Astrocyte of the hippocampus (primary cell): ENCODE data around the gene DNAJC11.
"Not testable (repeated sequence)": the region's sequence is repeated elsewhere in the genome, so short reads cannot be mapped to it uniquely, and the experiment has no call there.

ENCODE experiments used
- DNase-seq: peaks from one replicate; pipeline ENCODE4 v3.0.0; 2011; ENCODE audit warnings: low read depth, low spot score

Gene DNAJC11

DNA sequence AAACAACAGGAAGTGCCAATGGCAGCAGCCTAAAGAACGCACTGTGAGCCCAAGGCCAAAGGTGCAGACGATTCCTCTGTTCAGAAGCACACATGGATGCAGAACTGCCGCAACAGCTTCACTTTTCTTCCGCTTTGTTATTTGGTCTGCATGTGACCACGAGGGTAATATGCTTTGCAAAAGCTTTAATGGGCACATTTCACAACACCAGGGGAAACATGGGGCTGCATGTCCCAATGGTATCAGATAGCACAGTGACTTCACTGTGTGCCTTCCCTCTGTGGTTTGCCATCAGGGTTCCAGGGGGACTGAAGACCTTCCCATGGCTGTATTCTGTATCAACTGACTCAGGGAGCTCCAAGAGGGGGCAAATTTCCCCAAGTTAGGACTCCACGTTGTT is 48.6 kb downstream of the DNAJC11 start:
- no peak for DNase-seq

DNA sequence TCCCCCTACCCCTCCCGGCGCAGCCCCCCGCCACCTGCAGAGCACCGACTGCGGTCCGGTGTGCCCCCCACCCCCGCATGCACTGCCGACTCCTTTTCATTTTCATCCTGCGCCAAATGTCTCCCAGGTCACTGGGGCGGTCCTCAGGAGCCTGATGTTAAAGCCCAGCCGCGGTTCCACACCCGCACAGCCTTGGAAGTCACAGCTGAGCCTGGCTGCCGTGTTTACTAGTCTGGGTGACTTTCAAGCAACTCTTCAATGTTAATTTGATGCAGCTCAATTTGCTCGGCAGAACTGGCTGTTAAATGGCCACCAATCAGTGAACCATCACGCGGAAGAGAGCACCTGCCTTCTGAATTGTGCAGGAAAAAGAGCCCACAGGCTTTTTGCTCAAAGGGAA is 49.7 kb downstream of the DNAJC11 start:
- no peak for DNase-seq

DNA sequence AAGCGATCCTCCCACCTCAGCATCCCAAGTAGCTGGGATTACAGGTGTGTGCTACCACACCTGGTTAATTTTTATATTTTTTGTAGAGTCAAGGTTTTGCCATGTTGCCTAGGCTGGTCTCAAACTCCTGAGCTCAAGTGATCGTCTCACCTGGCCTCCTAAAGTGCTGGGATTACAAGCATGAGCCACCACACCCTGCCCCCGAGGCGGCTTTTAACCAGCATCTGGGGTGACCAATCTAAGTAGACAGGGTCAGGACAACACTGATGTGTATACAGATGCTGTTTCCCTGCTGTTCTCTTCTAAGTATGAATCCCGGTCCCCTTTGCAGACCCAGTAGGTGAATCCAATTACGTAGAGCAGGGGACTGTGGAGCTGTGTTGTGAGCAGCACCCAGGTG is 53.1 kb downstream of the DNAJC11 start:
- no peak for DNase-seq

DNA sequence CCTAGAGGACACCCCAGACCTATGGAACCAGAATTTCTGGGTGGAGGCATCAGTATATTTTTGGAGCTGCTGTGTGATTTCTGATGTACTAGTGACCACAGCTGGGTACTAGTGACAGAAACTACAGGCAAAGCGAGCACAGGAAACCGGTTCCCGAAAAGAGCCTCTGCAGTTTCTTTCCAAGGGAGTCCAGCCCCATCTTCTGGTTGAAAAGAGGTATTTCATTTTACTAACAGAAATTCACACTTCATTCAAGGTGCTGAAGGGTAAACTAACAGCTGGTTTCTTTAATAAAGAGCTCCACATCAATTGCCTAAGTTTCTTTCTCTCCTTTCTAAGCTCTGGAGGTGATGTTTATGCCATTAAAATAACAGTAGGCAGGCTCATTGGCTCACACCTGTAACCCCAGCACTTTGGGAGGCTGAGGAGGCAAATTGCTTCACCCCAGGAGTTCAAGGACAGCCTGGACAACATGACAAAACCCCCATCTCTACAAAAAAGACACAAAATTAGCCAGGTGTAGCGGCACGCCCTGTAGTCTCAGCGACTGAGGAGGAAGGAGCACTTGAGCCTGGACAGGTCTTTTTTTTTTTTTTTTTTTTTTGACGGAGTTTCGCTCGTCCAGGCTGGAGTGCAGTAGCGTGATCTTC is 55.0 kb downstream of the DNAJC11 start:
- DNase-seq = peak; percentile 66

DNA sequence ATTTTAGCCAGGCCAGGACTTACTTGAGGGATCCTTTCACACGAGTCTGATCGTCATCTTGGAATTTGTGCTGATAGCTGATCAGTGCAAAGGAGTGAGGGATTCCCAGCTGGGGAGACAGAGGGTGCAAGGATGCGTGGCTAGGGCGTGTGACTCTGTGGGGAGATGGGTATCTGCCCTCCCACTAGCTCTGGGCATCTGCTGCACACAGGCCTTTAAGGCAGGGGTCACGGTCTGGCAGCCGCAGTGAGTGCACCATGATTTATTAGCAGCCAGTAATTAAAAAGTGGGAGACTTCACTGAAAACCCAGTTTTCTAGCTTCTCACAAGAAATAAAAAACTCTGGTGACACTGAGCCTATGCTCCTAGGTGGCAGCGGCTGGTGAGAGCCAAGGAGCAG is 56.6 kb downstream of the DNAJC11 start:
- DNase-seq = no peak

DNA sequence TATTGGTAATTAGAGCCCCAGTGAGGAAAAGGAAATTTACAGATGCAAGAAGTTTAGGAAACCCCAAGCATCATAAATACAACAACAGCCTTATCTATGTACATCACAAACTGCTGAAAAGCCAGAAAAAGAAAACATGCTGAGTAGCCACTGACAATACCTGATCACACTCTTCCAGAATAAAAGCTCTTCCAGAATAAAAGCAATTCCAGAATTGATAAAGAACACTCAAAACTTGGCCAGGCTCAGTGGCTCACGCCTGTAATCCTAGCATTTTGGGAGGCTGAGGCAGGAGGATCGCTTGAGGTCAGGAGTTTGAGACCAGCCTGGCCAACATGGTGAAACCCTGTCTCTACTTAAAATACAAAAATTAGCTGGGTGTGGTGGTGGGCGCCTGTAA is 60.7 kb downstream of the DNAJC11 start:
- not testable (repeated sequence) for DNase-seq

DNA sequence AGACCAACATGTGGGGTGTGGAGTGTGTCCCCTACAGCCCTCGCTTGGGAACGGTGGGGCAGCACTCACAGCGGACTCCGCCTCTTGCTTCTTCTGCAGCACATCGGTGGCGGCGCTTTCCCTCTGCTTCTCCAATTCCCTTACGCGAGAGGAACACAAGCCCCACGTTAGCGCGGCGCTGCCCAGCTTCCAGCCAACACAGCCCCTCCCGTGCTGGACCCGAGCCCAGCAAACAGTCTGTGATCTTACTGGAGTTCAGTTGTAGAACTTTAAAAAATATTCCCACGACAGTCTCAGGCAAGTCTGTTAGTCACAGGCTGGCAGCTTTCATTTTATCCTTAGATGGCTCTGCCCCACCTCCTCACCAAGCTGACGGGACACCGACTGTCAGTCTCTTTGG is 63.4 kb downstream of the DNAJC11 start:
- DNase-seq = peak; percentile 91

DNA sequence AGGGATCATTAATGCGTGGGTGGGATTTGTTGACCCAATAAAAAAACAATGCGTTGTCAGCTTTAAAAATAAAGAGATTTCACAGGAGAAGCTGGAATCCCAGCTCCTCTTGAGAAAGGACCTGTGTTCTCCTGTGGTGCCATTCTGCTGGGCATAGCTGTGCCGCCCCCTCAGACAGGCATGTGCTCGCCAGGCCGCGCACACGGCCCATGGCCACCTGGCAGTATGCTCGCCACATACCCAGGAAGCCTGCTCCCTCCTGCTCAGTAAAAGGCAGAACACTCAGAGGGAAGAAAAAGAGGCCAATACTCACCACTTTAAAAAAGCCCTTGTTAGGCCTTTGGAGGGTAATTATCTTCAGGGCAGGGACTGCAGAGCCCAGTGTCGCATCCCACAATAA is 63.8 kb downstream of the DNAJC11 start:
- no peak for DNase-seq

DNA sequence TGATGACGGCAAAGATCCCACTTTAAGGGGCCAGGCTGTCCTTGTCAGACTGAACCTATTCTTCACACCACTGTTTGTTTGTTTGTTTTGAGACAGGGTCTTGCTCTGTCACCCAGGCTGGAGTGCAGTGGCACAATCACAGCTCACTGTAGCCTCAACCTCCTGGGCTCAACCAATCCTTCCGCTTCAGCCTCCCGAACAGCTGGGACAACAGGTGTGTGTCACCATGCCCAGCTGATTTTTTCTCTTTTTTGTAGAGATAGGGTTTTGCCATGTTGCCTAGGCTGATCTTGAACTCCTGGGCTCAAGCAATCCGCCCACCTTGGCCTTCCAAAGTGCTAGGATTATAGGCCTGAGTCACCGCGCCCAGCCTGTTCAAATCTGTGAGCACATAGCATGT is 64.8 kb downstream of the DNAJC11 start:
- not testable (repeated sequence) for DNase-seq

DNA sequence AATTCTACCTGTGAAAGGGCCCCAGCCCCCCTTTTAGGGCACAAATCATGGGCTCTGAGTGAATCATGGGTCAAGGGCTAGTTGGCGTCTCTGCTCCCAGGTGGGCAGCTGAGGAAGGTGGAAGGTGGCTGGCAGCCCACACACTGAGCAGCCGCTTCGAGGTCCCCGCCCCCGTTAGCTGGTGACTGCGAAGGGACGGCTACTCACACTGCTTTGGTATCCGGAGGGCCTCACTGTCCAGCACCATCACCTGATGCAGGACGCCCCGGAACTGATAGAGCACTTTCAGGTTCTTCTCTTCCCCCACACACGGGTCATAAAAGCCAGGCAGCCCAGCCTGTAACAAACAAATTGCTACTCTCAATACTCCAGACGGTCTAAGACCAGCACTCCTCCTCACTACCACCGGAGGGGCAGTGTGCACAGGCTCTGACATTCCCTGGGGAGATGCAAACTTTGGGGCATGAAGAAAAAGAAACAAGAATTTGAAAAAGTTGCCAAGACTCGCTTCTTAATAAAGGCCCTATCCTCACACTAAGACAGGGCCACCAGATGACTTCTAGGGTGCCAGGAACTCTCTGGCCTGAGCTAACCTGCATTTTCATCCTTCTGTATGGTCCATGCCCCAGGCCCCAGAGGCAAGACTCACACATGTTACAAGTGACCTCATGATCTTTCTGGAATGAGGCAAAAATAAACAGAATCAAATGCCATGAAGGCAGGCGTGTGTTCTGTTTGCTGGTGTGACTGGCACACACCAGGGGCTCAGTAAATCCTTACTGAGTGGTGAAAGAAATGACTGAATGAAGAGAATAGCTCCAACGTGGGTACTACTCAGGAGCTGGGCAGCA is 65.5 kb downstream of the DNAJC11 start:
- DNase-seq = no peak

DNA sequence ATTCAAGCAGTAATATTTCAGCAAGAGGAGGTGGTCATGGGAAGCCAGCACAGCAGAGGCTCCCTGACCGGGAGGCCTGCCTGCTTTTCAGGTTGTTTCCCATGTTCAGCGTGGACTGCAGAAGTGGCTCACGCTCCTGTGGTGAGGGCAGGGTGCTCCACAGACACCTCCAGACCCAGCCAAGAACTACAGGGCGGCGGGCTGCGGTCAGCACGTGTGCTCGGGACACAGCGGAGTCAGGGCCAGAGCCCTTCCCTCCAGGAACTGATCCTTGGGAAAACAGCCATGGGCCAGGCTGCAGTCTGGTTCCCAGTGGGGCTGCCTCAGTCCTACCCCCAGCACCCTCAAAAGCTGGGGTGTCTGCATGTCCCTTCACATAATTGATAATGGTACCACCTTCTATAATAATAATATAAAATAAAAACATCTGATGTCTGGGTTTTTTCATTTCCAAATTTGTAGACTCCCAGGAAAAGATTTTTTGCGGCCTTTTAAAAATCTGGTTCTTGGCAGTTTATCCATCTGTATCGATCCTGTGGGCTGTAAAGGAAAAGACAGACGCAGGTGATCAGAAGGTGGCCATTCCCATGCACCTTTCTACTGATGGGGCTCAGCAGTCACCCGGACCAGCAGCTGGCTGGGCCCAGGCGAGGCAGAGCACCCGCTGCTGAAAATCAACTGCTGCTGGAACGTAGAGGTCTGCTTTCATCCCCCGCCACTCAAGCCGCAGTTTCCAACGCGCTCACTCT is 66.3 kb downstream of the DNAJC11 start:
- DNase-seq = no peak

DNA sequence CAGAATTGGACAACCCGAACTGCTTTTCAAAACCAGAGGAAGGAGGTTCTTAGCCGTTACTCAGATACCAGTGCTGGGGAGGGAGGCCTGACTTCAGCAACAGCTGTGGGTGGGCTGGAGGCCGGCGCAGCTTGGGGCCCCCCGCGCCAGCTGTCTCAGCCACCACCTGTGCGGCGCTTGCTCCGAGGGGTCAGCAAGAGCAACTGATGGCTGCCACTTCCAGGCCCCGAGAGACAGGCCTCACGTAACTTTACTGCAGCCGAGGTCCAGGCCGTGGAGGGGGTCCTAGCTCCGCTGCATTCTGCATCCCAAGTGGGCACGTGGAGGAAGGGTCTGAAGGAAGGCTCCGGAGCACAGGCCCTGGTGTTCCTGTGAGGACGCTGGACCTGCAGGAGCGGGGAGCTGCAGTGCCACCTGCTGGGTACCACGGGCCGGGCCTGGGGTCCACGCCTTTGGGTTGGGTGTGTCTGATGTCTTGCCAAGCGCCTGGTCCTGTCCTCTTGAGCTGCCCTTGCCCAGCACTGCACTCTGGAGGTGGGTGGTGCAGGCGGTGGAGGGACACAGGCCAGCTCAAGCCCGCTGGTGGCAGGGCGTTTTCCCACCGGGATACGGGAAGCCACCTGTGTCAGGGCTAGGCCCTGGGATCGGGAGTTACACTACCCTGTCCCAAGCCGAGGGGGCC is 67.1 kb downstream of the DNAJC11 start:
- DNase-seq = peak; percentile 67

DNA sequence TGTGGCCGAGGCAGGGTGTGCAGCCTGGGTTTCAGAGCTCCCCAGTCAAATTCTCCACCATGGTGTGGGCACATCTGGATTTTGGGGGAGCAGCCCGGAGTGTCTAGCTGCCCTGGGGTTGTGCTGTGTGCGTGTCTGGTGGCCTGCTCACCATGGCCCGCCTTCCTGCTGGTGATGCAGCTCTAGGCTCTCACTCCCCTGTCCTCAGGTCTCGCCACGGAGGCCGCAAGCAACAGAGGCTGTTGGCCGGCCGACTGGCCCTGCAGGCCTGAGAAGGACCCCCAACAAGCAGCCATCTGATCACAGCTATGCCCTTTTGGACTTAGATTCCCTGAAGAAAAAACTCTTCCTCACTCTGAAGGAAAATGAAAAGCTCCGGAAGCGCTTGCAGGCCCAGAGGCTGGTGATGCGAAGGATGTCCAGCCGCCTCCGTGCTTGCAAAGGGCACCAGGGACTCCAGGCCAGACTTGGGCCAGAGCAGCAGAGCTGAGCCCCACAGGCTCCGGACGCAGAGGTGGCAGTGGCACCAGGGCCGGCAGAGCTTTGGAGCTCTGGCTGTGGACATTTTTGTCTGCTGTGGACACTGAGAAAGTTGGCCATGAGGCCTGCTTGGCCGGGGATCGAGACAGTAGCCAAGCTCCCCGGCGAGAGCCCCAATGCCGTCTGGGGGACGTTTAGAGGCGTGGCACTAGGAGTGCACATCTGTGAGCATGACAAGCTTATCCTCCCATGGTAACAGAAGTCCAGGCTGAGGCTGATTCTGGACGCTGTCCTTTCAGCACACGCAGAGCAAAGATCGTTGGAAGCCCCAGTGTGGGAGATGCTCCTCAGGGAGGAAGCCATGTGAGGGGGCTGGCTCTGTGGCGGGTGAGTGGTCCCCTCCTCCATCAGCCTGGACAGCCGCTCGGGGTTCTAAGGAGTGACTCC is 68.8 kb downstream of the DNAJC11 start:
- no peak for DNase-seq

DNA sequence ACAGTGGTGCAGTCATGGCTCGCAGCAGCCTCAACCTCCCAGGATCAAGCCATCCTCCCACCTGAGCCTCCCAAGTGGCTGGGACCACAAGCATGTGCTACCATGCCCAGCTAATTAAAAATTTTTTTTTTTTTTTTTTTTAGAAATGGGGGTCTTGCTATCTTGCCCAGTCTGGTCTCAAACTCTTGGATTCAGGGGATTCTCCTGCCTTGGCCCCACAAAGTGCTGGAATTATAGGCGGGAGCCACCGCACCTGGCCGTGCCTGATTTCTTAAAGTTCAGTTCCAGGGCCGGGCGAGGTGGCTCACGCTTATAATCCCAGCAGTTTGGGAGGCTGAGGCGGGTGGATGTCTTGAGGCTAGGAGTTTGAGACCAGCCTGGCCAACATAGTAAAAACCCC is 70.6 kb downstream of the DNAJC11 start:
- no peak for DNase-seq

DNA sequence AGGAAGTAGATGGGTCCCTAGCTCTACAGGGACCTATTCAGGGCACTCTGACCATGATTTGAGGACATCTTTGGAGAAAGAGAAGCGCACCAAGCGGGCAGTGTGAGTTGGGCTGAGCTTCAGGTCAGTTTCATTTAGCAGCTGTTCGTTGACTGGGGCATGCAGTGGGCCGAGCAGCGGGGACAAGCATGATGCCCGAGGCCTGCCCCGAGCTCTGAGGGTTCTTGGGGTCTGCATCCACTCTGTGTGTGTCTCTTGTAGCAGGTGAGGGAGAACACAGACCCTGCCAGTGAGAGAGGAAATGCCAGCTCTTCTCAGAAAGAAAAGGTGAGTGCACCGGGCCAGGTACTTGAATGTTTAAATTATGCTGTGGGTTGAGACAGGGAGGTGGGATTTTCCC is 71.6 kb downstream of the DNAJC11 start:
- no peak for DNase-seq

DNA sequence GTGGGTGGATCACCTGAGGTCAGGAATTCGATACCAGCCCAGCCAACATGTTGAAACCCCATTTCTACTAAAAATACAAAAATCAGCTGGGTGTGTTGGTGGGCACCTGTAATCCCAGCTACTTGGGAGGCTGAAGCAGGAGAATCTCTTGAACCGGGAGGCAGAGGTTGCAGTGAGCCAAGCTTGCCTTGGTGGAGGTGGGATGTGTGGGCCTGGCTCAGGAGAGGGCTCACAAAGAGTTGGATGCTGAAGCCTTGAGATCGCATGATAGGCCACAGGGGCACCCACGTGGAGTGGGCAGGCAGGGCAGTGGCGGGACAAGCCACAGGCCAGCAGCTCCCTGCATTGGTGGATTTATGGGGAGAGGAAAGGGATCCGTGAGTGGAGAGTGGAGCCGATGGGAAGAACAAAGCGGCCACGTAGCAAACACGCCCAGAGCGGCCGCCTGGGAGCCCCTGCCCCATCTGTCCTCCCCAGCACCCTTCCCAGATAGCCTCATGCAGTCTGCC is 72.6 kb downstream of the DNAJC11 start:
- no peak for DNase-seq

DNA sequence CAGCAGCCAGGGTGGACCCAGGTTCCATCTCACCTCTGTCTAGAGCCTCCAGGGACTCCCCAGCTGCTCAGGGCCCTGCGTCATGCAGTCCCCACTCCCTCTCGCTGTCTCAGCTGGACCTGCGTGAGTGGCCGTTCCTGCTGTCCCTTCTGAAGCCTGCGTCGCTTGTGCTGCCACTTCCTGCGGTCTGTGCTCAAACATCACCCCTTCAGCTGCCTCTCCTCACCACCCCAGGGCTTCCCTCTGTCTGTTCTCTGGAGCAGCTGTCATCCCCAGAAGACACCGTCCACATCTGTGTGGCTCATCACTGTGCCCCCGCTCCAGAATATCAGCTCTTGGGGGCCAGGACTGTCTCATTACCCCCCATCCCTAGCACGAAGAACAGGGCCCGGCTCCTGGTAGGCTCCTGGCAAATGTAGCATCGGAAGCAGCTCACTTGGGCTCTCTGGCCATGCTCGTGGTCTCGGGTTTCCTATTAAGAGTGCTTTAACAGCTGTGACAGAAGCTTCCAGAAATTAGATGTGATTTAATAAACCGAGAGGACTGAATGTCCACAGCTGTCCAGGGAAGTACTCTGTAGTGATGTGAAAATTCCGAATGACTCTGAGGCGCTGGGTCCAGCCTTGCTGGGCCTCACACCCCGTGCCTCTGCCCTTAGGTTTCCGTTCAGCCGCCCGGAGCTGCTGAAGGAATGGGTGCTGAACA is 73.6 kb downstream of the DNAJC11 start:
- DNase-seq = no peak

DNA sequence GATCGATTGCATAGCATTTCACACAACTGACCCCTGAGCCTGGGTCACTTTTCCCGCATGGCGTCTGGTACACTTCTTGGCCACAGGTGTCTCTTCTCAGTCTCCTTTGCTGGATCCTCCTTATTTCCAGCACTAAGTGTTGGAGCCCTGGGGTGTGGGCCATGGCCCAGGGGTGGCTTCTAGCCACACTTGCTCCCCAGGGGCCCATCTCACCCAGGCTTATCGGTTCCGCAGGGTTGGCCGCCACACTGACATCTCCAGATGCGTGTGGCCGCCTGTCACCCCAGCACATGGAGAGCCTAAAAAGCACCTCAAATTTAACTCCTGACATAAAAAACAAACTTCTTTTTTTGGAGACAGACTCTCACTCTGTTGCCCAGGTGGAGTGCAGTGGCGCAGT is 74.6 kb downstream of the DNAJC11 start:
- DNase-seq = no peak

DNA sequence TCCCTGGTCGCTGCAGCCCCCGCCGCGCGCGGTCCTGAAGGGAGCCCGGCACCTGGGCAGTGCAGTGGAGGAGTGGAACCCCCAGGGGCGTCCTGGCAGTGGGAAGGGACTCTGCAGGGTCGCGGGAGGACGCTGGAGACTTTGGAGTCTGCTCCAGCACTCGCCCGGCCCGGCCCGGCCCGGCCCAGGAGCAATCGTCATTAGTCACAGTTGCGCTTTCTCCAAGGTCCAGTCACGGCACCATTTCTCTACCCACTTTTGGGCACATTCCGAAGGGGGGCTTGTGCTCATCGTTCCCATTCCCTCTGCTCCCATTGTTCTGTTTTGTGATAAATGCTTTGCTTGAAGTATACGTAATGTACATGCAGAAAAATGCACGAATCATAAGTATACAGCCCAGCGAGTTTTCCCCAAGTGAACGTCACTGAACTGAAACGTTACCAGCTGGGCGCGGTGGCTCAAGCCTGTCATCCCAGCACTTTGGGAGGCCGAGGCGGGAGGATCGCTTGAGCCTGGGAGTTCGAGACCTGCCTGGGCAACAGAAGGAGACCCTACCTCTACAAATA is 75.9 kb downstream of the DNAJC11 start:
- DNase-seq = peak; percentile 48
